ENCODE results near the gene LHB. TPM values are rescaled to one million over a fixed set of nuclear protein-coding genes. Genes with fewer than 3 reads are reported as not detected.

Gene LHB
- total RNA-seq, 1 experiment from 2014 or later: not detected

- Mint-ChIP-seq H3K9me3 (no peaks in the 10 kb centered on the region), H3K27ac (peak overlapping the region; percentile 5 to 98 (median 73); a peak in 6 of 7 replicates), H3K4me1 (peaks cover 31 to 36% of the 10 kb centered on the region in 2 experiments), H3K4me3 (peak overlapping the region; percentile 93 to 95), H3K27me3 (ENCODE audit: low read depth) (no peaks in the 10 kb centered on the region), H3K36me3 (ENCODE audit: insufficient read depth in 1 of 3, low read depth in 3 of 3) (peaks cover 15 to 30% (median 30%) of the 10 kb centered on the region in 3 experiments)
- WGBS (ENCODE audit: extremely low coverage, insufficient read length, low lambda C conversion rate): no CpG with 5 or more reads among the region's 20 CpGs
- Histone ChIP-seq H2BK20ac (ENCODE audit: low read depth, low read length, poor library complexity, severe bottlenecking) (no peak overlapping the region), H3K4me1 (ENCODE audit: insufficient read depth, low read length) (no peaks in the 10 kb centered on the region; the same call in 1 of the 2 replicates), H3K27ac (ENCODE audit: insufficient read length, low read depth, low read length) (no peak overlapping the region), H4K20me1 (ENCODE audit: control insufficient read depth, insufficient read depth, insufficient read length) (no peaks in the 10 kb centered on the region), H2AFZ (ENCODE audit: low read length) (no peak overlapping the region), H2BK5ac (ENCODE audit: insufficient read length, low read length) (no peak overlapping the region), H3K56ac (ENCODE audit: insufficient read length, low read depth, low read length) (no peak overlapping the region), H3K79me2 (ENCODE audit: insufficient read depth, low read length) (peaks cover 9% of the 10 kb centered on the region; the same call in 1 of the 2 replicates), H4K8ac (replicated peaks; ENCODE audit: insufficient read length, low read depth, low read length) (no peak overlapping the region), H3K4me2 (ENCODE audit: insufficient read depth, insufficient read length, low read length) (peak overlapping the region; percentile 80), H4K91ac (ENCODE audit: insufficient read length, low read depth, low read length) (no peak overlapping the region), H3K79me1 (ENCODE audit: insufficient read depth, low read depth, low read length, poor library complexity, severe bottlenecking) (no peaks in the 10 kb centered on the region), H3K23ac (ENCODE audit: insufficient read length, low read depth, low read length) (no peak overlapping the region), H3K18ac (ENCODE audit: insufficient read length, low read depth, low read length) (peak overlapping the region; percentile 21), H2AK5ac (ENCODE audit: insufficient read length, low read length) (no peak overlapping the region), H3K23me2 (ENCODE audit: insufficient read length, low read depth, low read length, poor library complexity, severe bottlenecking) (peaks cover 8% of the 10 kb centered on the region), H3K27me3 (ENCODE audit: insufficient read depth, low read length) (no peaks in the 10 kb centered on the region), H3K4ac (ENCODE audit: low read depth, low read length) (no peak overlapping the region), H3K9me3 (ENCODE audit: control insufficient read depth, low read depth, low read length) (no peaks in the 10 kb centered on the region), H4K5ac (ENCODE audit: insufficient read length, low read depth, low read length) (no peak overlapping the region), H2BK15ac (ENCODE audit: low read depth, low read length) (no peak overlapping the region), H3T11ph (ENCODE audit: low read length) (no peak overlapping the region), H3K14ac (ENCODE audit: insufficient read depth, low read length) (peak overlapping the region; percentile 82), H2BK120ac (ENCODE audit: low read depth, low read length, poor library complexity, severe bottlenecking) (no peak overlapping the region), H3K9ac (ENCODE audit: extremely low read depth, insufficient read length, low read length) (peak overlapping the region; percentile 69), H2BK12ac (ENCODE audit: insufficient read length, low read depth, low read length) (no peak overlapping the region)
- TF ChIP-seq CTCF (conservative IDR thresholded peaks at IDR 0.05): no peak
- peak; percentile 34 for DNase-seq
Measured at GRCh38 chr19:48992581-48993174, 24.2 kb downstream of the LHB start.
